GM18858 (cell line): Measurements from ENCODE around the gene MAST3.
"Not testable (repeated sequence)": the region's sequence is repeated elsewhere in the genome, so short reads cannot be mapped to it uniquely, and the experiment has no call there.

ENCODE experiments used
- ATAC-seq: cut with Tn5 transposase; IDR thresholded peaks from one replicate; pipeline ENCODE4 v1.9.1; 2021; ENCODE audit not compliant: unreplicated experiment

Gene MAST3

DNA sequence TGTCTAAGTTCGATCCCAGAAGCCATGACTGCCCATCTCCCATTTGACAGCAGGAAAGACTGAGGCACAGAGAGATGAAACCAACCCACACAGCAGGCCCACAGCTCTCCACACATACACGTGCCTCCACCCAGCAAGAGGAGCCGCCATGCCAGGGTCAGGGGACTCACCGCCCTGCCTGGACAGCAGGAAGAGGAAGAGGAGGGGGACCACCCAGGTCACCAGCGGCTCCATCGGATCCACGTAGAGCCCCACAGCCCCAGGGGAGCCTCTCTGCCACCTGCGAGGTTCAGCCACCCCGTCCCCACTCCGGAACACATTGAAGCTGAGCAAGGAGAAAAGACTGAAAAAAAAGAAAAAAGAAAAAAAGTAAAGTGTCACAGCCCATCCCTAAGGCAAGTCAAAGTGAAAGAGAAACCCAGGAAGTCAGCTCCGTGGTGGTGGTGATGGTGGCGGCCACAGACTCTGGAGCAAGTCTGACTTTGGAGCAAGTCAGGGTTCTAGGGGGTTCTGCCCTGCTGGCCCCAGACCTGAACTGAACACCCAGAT is 10.9 kb upstream of the MAST3 start, which contains the start of gene IL12RB1:
Gene IL12RB1, minus strand, starts transcription at position 345 of the 549 bp plus-strand sequence. Its CDS starts 111 bp downstream, at position 234.
- ATAC-seq = no peak

DNA sequence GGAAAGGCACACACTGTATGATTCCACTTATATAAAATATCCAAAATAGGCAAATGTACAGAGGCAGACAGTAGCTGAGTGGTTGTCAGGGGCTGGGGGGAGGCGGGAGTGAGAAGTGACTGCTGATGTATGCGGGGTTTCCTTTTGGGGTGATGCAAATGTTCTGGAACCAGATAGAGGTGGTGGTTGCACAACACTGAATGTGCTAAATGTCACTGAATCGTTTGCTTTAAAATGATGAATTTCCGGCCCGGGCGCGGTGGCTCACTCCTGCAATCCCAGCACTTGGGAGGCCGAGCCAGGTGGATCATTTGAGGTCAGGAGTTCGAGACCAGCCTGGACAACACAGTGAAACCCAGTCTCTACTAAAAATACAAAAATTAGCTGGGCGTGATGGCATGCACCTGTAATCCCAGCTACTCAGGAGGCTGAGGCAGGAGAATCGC is 8.5 kb upstream of the MAST3 start:
- ATAC-seq = not testable (repeated sequence)

DNA sequence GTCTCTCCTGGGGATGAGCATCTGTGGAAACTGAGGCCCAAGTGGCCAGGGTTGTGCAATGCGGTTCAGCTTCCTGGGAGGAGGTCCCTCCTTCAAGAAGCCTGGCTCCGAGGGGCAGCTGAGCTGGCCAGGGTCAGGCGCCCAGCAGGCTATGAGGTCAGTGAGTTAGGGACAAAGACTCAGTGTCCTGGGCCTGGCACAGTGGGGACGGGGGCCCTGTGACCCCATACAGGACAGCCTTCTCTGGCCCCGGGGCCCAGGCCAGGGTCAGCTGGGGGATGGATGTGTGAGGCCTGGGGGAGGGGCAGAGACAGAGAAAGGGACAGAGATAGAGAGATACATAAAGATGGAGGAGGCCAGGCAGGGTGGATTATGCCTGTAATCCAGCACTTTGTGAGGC is 7.9 kb upstream of the MAST3 start:
- no peak for ATAC-seq

DNA sequence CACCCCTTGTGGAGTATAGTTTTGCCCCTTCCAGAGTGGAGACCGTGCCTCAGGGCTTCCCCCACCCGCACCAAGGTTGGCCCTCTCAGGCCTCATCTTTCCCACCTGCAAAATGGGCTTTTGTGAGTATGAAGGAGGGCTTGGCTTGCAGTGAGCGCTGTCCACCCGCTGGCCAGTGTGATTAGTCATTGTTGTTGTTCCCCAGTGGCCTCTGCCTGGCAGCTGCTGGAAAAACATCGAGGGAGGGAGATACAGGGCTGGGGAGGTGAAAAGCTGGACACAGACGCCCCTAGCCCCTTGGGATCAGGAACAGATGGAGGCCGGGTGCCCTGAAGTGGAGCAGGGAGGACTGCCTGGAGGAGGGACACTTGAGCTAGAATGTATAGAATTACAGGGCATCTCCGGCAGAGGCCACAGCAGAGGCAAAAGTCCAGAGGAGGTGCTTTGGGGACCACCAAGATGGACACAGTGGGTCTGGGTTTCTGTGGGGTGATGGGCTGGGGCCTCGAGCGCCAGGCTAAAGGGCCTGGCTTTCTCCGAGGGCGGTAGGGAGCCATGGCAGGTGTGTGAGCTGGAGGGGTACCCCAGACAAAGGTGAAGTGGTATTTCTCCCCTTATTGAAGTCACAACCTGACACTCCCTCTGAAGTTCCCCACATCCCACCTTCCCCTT is 6.9 kb upstream of the MAST3 start:
- no peak for ATAC-seq

DNA sequence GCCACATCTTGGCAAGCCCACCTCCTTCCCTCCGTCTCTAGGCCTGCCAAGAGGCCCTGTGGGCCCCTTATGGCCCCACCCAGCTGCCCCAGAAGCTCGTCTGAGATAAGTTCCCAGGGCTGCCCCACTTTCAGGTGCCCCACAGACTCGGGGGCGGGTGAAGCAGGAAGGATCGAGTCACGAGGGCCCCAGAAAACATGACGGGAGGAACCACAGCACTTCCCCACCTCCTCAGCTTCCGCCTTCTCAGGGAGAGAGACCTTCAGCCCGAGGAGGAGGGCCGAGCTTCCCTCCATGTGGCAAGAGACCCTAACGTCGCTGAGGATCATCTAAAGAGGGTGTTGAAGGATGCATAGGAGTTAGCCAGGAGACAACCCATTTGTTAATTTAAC is 6.4 kb upstream of the MAST3 start:
- ATAC-seq = no peak

DNA sequence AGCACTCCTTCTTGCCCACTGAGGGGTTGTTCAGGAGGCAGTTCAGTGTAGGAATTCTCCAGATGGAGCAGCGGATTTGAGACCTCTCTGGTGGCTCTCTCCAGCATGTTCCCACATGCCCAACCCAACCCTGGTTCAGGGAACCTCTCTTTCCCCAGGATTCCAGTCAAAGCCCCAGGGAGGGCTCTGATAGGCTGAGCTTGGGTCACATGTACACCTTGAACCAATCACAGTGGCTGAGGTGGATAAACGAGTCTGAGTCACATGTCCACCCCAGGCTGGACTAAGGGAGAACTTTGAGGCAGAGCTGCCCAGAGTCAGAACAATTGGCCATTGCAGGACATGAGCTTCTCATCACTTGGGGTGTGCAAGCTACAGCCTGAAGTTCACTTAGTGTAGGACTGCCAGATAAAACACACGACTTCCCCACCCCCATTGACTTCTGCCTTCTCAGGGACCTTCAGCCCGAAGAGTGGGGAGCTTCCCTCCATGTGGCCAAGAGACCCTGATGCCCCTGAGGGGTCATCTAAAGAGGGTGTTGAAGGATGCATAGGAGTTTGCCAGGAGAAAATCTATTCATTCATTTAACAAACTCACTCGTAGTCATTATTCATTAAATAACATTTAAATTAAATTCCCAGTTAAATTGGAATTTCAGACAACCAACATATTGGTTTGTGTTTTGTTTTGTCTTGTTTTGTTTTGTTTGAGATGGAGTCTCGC is 4.0 kb upstream of the MAST3 start:
- no peak for ATAC-seq

DNA sequence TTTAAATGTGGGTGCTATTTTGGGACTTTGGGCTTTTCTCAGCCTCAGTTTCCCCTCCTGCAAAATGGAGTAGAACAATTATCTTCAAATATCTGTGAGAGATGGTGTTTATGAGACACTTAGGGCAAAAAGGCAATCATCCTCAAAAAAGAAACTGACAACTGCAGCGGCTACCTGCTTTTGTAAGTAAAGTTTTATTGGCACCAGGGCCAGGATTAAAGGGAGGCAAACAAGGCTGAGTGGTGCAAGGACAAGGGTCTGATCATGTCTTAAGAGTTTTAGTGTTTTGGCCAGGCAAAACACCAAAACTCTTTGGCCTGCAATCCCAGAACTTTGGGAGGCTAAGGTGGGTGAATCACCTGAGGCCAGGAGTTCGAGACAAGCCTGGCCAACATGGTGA is 1.3 kb upstream of the MAST3 start:
- ATAC-seq = no peak

DNA sequence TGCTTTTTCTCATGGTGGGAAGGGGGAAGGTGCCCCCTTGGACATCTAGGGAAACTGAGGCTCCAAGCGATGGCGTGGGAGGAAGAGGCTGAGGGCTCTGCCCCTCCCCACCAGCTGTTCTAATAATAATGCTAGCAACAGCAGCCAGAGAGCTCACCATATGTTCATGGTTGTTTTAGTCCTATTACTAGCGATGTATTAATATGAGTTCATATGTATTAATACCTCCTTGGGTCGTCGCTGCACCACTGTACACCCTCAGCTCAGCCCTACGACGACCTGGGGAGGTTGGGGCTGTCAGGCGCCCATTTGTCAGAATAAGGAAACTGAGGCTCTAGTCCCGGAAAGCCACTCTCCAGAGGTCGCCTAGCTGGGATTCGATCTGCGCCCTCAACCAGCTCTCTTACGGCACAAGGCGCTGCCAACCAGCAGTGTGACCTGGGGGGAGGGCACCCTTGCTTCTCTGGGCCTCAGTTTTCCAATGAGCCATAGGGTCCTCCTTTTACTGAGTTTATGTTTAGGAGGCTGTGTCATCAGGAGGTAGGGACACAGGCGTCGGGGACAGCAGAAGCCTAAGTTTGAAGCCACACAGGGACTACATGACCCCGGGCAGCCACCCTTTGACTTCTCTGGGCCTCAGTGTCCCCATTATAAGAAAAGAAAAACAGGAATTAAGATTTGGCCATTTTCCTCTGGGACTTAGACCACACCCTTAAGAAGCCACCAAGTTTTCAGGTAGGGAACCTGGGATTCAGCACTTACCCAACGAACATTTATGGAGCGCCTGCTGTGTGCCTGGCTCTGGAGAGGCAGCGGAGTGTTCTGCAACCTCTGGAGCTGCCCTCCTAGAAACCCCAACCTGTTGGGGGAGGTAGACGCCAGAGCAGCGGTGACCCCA is 664 bp downstream of the MAST3 start:
- no peak for ATAC-seq

DNA sequence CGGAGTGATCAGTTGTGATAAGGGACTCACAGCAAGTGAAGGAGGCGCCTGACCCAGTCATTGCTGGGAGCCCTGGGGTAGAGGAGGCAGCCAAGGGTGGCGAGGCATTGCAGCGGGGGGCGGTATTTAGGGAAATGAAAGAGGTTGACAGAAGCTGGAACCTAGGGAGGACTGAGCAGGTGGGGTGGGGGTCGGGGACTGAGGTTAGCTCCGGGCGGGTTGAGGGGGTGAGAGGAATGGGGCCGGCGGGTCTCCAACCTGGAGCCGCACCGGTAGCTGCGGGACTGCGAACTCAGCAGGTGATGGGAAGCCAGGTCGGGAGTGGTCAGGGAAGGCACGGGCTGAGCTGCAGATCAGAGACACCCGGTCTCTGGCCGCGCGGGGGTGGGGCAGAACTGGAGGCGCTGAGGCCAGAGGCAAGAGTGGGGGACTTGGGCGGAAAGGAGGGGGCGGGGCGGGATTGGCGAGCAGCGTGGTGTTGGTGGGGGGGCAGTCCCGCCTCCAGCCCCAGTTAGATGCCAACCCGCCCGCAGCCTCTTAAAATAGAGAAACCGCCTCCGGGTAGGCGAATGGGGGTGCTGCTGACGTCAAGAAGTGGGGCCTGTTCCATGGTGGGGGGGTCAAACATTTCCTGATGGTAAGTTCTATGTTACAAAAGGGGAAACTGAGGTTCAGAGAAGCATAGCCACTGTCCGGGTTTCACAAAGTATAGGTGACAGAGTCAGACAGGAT is 1.5 kb downstream of the MAST3 start:
- peak; percentile 39 for ATAC-seq

DNA sequence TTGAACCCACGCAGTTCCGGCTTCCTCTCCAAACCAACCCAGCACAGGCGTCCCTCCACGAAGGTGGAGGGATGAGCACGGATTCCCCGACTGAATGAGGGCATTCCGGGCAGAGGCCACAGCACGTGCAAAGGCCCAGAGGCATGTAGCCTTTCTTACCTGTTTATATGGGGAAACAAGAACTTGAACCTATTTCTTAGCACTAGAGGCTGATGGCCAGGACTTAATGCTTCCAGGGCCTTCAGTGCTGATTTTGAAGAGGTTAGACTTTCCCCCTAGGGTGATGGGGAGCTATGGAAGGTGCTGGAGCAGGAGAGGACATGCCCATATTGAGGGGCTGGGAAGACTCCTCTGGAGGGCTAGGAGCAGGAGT is 2.0 kb downstream of the MAST3 start:
- ATAC-seq = no peak

DNA sequence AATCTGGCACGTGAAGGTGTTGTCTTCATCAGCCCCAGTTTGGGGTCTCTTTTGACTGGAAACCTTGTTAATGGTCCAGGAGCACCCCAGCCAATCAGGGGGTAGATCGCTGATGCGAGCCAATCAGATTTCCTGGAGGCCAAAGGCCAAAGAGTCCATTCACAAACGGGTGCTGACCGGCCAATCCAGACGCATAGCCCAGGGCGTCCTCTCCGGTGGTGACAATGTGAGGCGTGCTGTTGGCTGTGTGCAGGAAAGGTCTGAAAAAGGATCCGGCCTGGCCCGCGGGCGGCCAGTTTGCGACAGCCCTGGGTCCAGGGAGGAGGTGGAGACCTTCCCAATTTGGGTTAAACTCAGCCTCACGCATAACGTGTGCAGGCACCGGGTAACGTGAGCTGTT is 3.1 kb downstream of the MAST3 start:
- ATAC-seq = no peak

DNA sequence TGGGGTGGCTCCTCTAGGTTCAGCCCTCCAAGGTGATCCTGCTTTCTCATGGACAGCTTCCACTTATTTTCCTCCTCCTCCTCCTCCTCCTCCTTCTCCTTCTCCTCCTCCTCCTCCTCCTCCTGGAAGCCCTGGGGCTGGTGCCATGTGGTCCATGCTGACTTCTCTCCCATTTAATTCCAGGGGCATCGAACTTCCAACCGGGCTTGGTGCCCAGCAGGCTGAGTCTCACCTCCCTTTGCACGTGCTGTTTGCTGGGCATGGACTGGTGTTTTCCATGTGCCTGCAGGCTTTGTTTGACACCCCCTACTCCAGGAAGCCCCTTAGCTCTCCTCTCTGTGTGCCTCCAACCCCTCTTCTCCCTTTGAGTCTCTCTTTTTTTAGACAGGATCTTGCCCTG is 3.7 kb downstream of the MAST3 start:
- no peak for ATAC-seq

DNA sequence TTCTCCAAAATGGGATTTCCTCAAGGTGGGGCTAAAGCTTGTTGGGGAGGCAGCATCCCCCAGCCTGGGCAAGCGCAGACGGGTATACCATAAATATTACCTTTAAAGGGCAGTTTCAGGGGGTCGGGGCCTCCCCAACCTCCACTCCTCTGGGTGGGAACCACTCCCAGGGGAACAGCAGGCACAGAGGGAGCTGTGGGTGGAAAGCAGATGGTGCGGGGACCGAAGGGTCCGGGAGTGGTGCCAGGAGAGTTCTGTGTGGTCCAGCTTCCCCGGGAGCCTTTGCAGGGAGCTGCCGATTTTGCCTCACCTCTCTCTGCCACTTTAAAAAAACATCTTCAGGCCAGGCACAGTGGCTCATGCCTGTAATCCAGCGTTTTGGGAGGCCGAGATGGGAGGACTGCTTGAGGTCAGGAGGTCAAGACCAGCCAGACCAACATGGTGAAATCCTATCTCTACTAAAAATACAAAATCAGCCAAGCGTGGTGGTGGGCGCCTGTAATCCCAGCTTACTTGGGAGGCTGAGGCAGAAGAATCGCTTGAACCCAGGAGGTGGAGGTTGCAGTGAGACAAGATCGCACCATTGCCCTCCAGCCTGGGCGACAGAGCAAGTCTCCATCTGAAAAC is 5.5 kb downstream of the MAST3 start:
- no peak for ATAC-seq

DNA sequence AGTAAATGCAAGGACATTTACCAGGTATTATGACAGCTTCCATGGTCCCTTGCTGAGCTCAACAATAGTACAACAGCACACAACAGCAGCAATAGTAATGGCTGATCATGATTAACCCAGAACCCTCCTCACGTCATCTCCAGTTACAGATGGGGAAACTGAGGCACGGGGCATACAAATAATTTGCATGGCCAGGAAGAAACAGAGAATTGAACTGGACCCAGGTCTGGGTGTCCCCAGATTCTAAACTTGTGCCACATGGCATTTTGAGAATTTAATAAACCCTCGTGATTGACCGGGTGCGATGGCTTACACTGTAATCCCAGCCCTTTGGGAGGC is 7.2 kb downstream of the MAST3 start:
- no peak for ATAC-seq

DNA sequence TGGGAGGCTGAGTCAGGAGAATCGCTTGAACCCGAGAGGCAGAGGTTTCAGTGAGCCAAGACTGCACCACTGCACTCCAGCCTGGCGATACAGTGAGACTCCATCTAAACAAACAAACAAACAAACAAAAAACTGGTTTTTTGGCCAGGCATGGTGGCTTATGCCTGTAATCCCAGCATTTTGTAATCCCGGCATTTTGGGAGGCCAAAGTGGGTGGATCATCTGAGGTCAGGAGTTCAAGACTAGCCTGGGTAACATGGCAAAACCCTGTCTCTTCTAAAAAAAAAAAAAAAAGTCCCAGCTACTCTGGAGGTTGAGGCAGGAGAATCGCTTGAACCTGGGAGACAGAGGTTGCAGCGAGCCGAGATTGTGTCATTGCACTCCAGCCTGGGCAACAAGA is 7.7 kb downstream of the MAST3 start:
- ATAC-seq = not testable (repeated sequence)

DNA sequence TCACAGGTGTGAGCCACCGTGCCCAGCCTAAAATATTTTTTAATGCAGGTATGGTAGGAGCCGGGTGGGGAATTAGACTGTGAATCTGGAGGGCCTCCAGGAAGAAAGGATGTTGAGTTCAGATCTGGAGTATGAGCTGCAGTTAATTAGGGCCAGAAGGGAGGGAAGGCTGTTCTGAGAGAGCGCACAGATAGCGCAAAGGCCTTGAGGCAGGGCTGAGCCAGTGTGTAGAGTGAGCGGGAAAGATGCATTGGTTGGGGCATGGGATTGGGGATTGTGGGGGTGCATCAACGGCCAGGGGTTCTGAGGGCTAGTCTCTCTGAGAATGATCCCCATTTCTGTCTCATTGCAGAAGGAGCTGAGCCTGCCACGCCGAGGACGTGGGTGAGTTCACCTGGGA is 9.7 kb downstream of the MAST3 start:
- no peak for ATAC-seq

DNA sequence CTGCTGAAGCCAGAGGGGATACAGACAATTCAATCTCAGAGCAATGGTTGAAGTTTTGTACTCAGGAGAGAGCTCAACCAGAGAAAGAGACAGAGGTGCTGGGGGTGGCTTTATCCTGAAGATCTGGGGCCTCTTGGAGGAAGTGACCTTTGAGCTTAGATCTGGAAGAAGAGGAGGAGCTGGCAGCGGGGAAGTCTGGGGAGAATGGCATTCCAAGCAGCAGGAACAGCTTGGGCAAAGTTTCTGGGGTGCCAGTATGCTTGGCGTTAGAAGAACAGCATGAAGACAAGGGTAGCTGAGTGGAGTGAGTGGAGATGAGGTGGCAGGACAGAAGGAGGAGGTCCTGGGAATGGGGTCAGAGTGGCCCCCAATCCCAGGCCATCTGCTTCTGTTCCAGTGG is 11.3 kb downstream of the MAST3 start:
- ATAC-seq = no peak

DNA sequence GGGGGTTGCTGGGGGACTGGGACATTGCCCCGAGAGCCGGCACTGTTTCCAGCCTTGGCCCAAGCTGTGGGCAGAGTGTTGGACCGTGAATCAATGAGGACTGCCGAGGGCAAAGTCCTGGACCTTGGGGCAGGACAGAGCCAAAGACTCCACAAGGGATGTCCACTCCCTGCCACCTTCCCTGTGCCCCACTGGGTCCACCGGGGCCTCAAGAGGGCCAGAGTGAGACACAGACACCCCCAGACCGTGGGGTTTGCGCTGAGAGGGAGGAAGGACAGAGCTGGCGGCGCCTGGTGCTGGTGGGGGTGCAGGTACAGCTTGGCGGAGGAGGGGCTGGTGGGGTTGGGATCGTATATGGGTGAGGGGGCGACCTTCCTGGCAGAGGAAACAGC is 11.8 kb downstream of the MAST3 start:
- no peak for ATAC-seq

DNA sequence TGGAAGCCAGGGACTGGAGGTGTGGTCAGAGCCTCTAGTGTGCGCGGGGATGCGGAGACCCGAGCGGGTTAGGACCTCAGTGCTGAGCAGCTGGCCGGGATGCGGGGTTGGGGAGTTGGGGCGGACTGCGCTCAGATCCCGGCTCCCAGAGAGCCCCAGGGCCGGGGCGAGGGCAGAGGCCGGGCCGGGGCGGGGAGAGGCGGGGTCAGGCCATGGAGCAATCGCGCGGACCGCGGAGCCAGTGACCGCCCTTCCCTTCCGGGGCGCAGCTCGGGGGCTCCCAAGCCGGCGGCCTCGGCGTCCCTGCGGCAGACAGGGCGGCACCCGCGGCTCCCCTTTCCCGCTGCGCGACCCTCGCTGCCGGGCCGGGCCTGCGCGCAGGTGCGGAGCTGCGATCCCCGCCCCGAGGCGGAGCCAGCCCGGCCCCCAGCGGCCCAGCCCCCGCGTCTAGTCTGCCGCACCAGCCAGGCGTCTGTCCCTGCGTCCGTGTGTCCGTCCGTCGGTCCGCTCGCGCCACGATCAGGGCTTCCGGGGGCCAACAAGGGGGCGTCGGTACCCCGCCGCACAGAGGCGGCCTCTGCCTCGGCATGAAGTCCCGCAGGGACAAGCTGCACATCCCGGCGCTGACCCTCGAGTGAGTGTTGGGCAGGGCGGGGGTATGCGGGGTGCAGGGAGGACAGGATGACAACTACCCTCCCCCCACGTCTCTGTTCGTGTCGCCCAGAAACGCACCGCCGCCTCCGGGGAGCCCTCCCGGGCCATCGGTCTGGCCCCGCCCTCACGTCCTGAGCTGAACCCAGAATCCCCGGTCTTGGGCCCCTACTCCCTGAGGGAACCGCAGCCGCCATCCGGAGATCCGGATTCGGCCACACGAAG is 12.4 kb downstream of the MAST3 start:
- no peak for ATAC-seq
